T1000 (cell line): ENCODE measurements around the gene BCL7B.
"Not testable (repeated sequence)": the region's sequence is repeated elsewhere in the genome, so short reads cannot be mapped to it uniquely, and the experiment has no call there.

ENCODE experiments used
- DNase-seq: peaks from one replicate; lab custom pipeline; 2025; ENCODE audit warnings: mixed read lengths; lab: John Stamatoyannopoulos, UW

BCL7B gene

DNA sequence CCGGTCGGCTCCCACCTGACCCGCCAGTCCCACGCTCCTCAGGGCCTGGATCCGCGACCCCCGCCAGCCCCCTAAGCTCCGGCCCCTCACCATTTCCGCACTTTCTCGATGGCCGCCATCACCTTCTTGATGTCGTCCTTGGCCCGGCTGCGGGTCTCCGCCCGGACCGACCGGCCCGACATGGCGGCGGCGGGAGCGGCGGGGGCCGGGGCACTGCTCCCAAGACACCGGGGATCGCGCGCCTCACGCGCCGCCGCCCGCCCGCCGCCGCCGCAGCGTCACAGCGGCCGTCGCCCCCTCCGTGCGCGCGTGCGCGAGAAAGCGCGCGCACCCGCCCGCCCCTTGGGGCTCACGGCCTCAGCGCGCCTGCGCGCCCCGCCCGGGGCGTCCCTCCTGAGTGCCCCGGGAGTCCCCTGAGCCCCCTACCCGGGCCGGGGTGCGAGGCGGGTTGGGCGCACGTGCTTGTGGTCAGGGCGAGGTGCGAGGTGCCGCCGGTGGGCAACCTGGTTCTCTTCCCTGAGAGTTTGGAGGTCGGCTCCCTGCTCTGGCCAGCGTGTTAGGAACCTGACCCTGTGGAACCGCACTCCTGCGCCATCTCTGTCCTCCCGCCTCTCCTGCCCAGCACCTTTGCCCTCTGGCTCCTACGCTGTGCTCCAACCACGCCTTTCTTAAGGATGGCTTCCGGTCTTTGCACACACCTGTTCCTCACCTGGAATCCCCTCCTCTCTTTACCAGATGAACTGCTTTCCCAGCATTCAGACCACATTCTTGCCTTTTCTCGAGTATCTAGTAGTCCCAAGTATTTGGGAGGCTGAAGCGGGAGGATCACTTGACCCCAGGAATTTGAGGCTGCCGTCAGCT lies at the start of gene BCL7B:
Gene BCL7B (minus strand): TSS at position 294 of the 861 bp plus-strand sequence. CDS start 112 bp downstream, at position 182.
- no peak for DNase-seq

DNA sequence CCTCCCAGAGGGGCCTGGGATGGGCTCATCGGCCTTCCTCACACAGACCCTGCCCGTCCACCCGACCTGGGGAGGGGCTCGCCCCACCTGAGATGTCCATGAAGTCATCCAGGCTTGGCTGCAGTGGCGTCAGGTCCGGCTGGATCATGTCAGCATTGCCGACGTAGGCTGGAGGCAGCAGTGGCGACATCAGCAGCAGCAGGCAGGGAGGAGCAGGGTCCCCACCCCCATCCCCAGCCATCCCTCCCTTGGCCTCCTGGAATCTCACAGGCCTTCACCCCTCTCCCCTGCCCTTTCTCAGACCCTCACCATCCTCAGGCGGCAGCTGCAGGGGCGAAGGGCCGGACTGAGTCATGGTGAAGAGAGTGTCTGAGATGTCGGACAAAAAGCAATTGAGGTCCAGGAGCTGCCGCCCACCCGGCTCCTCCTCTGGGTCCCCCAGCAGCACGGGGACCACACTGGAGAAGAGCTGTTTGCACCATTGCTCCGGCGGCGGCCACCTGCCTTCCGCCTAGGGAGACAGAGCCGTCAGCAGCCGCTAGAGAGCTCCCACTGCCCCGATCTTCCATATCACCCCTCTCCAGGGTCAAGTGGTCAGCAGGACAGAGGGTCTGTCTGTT lies 48.2 kb upstream of the BCL7B start:
- DNase-seq: no peak

DNA sequence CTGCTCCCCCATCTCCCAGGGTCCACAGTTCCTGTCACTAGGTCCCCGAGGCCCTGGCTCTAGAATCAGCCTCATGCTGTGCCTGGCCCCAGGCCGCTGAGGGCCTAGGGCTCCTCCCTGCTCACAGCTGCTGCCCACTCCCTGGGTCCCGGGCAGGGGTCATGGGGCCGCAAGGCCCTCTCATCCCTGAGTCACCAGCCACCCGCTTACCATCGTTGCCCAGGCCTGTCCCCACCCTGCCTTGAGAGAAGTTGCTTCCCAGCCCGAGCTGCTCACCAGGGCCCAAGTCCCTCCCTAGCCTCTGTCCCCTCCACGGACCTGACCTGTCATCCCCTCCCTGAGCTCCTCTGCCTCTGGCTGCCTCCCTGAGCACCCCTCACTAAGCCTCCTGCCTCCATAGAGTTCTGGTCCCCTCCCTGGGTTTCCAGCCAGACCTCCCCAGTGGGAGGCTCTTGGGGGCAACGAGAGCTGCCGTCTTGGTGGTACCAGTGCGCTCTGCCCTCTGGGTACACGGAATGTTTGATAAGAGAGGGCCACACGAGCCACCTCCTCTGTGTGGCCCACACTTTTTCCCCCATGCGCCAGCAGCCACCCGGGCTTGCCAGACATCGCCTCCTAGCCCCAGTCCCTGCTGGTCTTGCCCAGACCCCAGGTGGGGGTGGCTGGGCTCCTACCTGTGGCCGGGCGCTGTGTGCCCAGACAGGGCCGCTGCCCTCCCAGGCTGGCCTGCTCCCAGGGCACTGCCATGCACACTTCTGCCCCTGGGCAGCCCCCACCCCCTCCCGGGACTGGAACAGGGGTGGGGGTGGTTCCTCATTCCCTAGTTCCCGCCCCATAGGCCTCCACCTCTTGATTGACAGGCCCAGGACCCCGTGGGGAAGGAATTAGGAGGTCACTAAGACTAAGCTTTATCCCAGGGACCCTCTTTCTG lies 45.5 kb upstream of the BCL7B start:
- DNase-seq: no peak

DNA sequence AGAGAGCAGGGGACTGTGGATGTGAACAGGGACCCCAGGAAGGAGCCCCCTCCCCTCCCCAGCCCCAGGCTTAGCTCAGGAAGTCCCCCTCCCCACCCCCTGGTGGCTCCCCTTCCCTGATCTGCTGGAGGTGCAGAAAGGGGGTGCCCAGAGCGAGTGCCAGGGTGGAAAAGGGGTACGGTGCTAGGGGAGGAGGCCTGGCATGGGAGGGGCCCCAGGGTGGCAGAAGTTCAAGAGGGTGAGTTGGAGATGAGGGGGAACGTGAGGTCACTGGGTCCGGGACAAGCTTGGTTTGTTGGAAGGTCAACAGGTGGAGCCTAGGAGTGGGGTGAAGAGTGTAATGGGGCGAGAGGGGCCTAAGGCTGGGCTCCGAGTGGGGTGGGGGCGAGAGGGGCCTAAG lies 42.4 kb upstream of the BCL7B start:
- DNase-seq: no peak

DNA sequence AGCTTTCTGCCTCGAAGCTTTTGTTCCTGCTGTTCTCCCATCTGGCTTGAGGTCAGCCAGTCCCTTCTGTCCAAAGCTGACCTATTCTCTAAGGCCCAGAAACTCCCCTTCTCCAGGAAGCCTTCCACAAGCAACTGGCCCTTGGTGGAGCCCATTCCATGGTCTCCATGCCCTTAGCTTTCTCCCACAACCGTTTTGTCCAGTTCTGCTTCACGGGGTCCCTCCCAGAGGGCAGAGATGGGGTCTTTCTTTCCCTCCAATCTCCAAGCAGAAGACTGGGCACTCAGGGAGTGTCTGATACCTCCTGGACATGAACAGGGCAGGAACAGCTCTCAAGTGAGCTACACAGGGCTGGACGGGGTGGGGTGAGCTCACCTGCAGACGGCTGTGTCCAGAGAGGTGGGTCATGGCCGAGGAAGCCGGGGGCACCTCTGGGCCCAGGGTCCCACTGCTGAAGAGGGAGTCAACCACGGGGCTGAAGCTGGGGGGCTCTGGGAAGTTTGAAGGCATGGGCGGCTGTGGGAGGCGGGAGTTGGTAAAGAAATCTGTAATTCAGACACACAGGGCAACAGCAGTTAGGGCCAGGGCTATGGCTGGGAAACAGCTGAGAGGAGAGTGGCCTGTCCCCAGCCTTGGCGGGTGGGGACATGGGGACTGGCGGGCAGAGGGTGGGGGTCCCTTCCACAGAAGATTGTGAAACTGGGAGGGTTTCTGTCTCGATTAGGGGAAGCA lies 41.8 kb upstream of the BCL7B start:
- DNase-seq: no peak

DNA sequence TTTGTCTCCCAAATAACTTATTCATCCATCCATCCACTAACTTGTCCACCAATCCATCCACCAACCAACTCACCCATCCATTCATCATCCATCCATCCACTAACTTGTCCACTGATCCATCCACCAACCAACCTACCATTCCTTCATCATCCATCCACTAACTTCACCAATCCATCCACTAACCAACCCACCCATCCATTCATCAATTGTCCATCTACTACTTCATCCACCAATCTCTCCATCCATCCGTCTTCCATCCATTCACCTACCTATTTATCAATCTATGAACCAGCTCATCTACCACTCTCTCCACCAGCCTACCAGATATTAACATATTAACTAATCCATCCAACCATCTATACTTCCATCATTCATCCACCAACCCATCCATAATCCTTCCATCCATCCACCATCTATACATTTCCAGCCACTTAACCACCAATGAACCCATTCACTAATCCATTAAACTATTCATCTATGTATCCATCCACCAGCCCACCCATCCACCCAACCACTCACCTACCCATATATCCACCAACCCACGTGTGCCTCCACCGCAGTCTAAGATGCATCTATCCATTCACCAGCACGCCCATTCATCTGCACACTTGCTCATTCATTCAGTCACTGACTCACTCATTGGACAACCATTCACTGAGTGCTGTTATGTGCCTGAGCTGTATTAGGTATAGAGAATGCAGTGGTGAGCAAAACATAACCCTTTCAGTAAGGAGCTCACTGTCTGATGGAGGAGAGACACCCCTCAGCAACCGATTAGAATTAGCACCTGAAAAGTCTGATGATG lies 40.7 kb upstream of the BCL7B start:
- DNase-seq: no peak

DNA sequence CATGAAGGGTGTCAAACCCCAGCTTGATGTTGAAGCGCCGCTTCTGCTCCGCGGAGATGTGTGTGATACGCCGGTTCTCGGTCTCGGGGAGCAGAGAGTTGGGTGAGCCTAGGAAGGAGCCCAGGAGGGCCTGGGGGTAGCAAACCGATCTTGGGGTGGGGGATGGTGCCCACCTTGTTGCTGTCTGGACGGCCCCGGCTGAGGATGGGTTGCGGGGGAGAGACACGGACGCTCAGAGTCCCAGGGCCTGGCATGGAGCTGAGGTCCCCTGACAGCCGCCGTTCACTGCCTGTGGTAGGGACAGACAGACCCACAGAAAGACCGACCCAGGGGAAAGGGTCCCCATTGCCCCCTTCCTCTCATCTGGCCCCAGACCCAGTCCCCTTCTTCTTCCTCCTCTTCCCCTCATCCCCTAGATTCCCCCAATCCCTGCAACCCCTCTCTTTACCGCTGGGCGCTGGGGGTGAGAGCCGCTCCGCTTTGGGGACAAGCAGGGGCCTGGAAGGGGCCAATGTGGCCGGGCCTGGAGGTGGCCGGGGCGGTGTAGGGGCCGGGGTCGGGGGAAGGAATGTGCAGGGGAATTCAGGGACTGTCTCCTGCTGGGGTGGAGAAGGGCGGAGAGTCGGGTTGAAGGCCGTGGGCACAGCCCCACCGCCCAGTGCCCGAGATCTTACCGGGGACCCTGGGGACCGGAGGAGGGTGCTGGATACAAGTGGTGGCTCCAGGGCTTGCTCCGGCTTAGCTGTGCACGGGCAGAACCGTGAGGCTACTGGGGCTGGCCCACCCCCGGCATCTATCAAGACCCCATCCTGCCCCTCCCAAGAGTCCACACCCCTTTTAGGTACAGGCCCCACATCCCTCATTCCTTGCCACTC lies 38.9 kb upstream of the BCL7B start:
- no peak for DNase-seq

DNA sequence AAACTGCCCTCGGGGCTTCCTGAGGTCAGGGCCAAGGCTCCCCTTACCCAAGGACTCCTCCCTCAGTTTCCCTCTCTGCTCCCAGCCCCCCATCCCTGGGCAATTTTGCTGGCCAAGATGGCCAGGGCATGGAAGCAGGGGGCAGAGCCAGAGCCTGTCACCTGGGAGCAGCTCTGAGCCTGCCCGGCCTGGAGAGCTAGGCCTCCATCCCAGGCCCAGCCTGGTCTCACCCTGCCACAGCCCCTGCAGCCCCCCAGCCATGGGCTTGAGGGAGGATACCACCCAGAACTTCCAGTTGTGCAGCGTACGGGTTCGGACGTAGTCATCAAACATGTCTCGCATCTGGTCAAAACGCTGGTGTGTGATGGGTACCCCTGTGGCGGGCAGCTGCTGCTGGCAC lies 37.9 kb upstream of the BCL7B start:
- DNase-seq: no peak

DNA sequence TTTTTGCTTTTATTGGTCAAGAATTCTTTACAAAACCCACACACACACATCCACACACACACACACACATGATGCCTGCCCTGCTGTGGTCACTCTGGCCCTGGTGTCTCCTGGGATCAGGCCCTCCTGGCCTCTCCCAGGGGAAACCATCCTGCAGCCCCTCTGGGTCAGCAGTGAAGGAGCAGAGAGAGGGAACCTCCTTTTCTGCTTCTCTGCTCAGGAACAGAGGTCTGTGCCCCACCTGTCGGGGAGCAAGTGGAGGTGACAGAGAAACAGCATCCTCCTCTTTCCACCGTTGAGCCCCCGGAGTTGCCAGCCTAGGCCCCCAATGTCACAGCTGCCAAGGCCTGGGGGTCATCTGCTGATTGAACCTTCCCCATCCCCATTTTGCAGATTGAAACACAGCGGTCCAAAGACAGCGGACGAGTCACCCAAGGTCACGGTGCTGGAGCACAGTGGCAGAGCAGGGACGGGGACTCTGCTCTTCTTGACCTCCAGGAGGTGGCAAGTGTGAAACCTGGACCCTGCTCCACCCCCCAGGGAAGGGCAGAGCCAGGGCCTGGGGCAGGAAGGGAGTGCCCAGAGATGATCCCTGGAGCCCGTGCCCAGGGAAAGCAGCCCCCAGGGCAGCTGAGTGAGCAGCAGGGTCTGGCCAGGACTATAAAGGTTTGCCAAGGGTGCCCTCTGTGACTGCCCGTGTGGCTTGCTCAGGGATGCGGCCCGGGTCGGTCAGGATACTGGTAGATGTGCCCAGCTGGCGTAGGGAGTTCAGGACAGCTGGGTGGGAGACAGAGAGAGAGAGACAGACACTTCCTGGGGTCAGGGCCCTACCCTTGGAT lies 35.9 kb upstream of the BCL7B start:
- DNase-seq: no peak

DNA sequence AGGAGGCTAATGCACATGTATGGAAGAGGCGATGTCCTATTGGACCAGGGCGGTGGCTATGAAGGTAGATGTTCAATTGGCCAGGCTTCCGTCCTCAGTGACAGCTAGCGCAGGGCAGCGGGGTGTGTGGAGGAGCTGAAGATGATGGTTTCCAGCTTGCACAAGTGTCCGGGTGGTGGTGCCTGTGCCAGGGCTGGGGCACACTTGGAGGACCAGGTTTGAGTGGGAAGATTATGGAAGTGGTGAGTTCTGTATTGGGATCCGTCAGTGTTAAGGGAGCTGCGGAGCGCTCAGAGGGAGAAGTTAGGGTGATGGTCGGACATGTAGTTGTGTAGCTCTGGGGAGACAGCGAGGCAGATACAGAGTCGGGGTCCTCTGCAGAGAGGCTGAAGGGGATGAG lies 29.4 kb upstream of the BCL7B start:
- no peak for DNase-seq

DNA sequence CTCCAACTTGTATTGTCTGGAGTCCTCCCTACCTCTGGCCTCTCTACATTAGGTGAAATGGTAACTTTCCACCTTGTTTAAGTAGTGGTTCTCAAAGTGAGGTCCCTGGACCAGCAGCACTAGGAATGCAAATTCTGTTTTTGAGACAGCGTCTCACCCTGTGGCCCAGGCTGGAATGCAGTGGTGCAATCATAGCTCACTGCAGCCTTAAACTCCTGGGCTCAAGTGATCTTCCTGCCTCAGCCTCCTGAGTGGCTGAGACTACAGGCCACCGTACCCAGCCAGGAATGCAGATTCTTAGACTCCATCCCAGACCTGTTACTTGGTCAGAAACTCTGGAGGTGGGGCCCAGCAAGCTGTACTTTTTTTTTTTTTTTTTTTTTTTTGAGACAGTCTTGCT lies 27.7 kb upstream of the BCL7B start:
- DNase-seq: no peak

DNA sequence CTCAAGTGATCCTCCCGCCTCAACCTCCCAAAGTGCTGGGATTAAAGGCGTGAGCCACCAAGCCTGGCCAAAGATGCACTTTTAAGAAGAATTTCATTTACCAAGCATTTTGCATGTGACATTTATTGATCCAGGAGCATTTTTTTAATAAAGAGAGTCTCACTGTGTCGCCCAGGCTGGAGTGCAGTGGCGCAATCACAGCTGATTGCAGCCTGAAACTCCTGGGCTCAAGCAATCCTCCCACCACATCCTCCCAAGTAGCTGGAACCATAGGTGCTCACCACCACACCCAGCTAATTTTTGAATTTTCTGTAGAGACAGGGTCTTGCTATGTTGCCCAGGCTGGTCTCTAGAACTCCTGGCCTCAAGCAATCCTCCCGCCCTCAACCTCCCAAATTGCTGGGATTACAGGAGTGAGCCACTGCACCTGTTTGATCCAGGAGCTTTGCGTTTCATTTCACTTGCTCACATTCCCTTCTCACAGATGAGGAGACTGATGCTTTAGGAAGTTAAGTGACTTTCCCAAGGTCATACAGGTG lies 25.2 kb upstream of the BCL7B start:
- no peak for DNase-seq

DNA sequence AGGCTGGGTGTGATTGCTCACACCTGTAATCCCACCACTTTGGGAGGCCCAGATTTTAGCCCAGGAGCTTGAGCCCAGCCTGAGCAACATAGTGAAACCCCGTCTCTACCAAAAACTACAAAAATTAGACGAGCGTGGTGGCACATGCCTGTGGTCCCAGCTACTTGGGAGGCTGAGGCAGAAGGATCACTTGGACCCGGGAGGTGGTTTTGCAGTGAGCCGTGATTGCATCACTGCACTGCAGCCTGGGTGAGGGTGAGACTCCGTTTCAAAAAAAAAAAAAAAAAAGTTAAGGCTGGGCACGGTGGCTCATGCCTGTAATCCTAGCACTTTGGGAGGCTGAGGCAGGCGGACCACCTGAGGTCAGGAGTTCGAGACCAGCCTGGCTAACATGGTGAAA lies 23.5 kb upstream of the BCL7B start:
- not testable (repeated sequence) for DNase-seq

DNA sequence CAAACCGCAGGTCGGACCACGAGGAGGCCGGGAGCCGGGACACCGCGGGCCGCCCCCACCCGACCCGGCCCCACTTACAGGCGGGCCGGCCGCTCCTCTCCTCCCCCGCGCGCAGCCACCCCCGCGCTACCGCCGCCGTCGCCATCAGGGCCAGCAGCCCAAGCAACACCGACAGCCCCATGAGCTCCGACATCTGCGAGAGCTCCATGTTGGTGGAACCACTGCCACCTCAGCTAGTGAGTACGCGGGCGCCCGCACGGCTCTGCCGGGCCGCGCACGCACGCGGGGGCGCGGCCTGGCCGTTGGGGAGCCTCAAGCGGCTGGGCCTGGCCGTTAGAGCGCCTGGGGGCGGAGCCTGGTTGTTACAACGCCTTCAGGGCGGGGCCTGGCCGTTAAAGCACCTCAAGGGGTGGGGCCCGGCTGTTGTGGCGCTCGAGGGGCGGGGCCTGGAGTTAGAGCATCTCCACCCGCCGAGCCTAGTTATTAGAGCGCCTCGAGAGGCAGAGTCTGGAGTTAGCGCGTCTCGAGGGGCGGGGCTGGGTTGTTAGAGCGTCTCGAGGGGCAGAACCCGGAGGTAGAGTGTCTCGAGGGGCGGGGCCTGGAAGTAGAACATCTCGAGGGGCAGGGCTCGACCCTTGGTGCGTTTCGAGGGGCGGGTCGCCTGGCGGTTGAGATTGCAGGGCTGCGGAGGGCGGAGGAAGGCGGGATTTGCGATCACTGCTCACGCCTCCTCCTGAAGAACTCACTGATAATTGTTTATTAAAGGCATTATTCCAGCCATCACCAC lies 21.0 kb upstream of the BCL7B start, which contains the start of gene TBL2:
Gene TBL2 (minus strand): TSS at position 238 of the 787 bp plus-strand sequence. CDS start 30 bp downstream, at position 208.
- peak; percentile 99 for DNase-seq

DNA sequence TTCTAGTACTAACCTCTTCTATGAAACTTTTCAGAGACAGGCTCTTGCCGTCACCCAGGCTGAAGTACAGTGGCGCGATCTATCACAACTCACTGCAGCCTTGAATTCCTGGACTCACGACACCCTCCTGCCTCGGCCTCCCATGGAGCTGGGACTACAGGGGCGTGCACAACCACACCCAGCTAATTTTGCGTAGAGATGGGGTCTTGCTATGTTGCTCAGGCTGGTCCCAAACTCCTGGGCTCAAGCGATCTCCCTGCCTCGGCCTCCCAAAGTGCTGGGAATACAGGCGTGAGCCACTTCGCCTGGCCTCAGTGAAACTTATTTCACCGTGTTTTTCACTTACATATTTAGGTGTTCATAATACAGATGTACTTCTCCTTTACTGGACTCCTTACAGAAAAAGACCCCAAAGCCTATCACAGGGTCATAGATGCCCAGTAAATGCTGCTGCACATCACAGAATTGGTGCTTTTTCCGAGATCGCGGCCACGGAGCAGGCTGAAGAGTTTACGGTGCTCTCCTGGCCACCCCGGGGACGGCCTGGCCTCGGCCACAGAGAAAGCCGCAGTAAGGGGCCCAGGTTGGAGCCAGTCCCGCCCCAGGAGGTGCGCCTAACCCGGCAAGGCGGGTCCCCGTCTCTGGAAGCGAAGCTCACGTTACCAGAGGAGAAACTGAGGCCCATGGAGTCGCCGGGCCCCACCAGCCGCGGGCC lies 20.3 kb upstream of the BCL7B start:
- DNase-seq: no peak

DNA sequence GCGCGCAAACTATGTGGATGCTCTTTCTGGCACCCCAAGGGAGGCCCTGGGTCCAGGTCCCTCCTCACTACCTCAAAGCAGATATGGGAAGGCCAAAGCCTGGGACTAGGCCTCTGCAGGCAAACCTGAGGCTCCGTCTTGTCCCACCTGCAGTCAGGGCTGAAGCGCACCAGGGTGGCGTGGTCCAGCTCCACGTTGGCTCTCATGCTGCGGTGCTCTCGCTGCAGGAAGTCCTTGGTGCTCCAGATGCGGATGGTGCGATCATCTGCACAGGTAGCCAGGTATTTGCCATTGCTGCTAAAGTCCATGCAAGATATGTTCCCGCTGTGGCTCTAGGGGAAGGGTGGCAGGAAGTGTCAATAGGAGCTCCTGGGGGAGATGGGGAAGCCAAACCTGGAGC lies 16.3 kb upstream of the BCL7B start:
- DNase-seq: no peak

DNA sequence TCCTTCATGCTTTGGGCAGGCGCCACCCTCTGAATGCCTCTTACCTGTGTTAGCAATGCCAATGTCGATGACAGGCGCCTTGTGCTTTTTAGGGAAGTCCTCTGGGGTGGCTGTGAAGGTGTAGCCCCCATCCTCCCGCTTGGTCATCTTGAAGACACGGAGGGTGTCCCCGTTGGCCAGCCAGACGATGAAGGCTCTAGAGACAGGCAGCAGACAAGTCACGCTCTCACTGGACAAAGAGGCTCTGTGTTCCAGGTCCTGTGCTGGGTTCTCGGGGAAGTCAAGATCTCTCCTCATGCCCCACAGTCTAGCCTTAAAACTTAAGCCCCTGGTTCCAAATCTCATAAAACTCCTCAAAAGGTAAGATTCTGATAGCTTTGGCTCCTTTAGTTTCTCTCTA lies 15.8 kb upstream of the BCL7B start:
- DNase-seq: no peak
